Activated T-helper 9 cell treated with anti-CD3 and anti-CD28 coated beads, Interleukin-2, amount 50 U/mL, for 16 hours (primary cell): ENCODE data around the gene TCF19.

ENCODE experiments used
- DNase-seq: peaks from one replicate; pipeline ENCODE4 v3.0.0-alpha.2; 2020; ENCODE audit warnings: low read depth

Gene TCF19

GRCh38 chr6:31209137-31209536 lies 50.7 kb downstream of the TCF19 start:
- DNase-seq = no peak

DNA sequence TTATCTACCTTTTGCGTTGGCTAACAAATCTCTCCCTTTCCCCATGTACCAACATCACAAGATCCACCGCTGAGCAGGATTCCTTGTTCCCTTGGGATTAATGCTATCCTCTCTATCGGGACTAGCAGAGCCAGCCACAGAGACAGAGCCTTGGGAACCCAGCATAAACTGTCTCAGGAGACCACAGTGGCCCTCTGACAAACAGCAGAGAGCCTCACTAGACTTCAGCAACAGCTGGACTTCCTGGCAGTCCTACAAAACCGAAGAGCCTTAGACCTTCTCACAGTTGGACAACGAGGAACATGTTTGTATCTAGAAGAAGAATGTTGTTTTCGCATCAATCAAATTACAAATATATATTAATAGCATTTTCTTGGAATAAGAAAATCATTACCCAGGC lies 51.7 kb downstream of the TCF19 start:
- no peak for DNase-seq

DNA sequence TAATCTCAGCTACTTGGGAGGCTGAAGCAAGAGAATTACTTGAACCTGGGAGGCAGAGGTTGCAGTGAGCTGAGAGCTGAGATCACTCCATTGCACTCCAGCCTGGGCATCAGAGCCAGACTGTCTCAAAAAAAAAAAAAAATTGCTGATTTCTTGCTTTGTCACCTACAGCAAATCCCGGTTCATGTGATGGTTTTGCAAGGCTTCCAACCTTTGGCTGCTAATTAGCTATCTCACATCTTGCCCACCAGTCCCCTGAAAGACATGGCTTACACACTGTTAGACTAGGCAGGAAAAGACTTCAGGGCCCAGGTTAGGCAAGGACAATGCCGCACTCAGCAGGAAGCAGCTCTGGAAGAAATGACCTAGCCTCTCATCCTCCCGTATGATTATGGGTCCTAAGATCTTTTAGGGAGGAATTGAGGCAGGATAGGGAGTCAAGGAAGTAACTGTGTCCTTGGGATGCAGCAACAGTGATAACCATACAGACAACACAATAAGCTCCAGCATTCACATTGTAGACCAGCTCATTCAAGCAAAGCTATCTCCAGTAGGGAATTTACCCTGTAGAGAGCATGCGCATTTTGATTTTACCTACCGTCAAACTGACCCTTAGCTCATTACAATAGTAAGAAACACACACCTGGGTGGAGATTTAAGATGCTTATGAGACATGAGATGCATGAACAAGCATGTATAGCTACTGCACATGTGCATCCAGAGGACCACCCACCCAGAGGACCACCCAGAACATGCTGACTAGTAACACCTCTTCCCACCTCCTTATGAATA lies 52.5 kb downstream of the TCF19 start:
- no peak for DNase-seq
